Muscle of back (tissue), 11 donors: ENCODE results near the gene SLC4A7. TPM values are rescaled to one million over a fixed set of nuclear protein-coding genes. Genes with fewer than 3 reads are reported as not detected.
"Not testable (repeated sequence)": the region's sequence is repeated elsewhere in the genome, so short reads cannot be mapped to it uniquely, and the experiment has no call there.

ENCODE experiments used
- DNase-seq, 3 donors: peaks; one replicate each; pipeline versions ENCODE4 v3.0.0 to v3.0.0-alpha.2; 2013
- polyA plus RNA-seq, 10 donors: library from polyadenylated mRNA; unstranded; fragments of 120-200 nt; gene quantifications; one replicate each; pipeline ENCODE4 v1.2.1, GENCODE V29; 2013; ENCODE audit not compliant: insufficient read length in 10 of 10

SLC4A7 gene
- polyA plus RNA-seq, 10 donors: 9.8 to 19.5 (median 14.0) TPM

DNA sequence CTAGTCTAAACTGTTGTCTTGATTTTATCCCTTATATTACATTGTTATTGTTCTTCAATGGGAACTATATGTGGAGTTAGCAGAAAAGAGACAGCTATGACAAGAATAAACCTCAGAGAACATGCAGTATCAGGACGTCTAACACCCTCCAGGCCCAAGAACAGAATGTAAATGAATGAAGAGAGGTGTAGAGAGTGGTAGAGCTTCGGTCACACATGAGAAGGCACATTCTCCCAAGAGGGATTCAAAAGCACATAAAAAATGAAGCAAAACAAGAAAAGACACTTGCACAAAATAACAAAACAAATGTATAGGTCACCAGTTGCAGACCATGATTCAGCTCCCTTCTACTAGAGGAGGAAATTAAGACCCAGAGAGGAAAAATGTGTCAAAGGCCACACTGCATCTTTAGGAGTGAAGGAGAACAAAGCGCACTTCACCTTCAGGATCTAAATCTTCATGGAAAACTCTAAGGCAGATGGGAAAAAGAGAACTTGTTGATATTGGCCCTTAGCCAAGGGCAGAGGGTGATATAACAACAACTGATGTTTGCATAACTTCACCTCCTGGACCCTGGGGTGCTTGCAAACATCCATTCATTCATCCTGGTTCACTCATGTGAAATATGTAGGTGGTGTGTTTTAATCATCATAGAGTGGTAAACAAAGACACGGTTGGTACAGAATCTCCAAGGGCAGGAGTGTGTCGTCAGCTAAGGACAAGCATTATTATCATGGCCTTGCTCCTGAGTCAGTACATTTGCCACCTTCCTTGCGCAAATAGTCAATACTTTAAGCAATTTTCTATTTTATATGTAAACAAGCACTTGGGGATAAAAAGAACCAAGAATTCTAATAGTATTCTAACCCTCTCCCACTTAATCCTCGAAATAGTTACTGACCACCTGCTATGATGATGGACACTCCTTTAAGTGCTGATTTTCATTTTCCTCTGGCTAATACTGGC lies 123.8 kb downstream of the SLC4A7 start:
- DNase-seq: peak in 1 of 3 donors; percentile 18

DNA sequence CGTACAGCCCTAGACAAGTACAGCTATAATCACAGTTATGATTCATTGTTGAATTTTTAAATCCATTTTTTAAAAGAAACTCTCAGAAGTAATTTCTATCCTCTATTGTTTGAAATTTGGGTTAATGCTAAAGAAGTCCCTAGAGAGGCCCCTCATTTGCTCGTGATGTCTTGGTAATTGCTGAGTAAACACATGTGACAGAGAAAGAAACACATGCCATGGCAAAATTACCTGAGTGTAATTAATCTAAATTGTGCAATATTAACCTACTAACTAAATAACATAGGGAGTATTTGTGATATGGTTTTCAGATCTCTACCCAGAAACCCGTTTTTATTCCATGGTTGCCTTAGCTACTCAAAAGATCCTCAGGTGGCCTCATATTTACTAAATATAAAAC lies 125.8 kb downstream of the SLC4A7 start:
- DNase-seq: no peak

- peak in 2 of 3 donors; percentile 28 to 49 for DNase-seq
Measured at GRCh38 chr3:27357665-27358258, 126.4 kb downstream of the SLC4A7 start.

- DNase-seq: no peak
Measured at GRCh38 chr3:27356976-27357375, 127.2 kb downstream of the SLC4A7 start.

DNA sequence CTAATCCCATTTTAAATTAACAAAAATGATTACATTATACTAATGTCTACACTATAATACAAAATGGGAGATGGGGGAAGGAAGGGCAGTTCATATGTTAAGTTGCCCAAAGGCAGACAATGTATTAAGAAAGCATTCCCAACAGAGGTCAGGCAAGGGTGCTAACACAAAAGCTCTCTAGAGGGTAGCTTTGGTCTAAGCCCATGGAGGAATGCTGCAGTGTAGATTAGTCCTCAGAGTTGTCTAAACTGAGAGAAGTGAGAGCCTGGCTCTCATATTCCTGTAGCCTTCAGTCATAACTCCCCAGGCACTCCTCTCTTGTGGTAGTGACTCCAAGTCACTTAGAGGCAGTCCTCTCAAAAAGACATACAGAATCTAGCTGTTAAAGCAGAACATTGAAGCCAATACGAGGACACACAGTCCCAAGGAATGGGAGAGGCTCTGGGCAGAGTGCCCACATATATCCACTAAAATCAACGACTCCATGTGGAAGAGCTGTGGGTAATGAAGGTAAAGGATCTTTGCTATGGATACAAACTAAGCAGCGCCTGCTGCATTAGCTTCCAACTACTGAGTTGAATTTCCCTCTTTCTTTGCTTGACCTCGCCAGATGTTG lies 129.5 kb downstream of the SLC4A7 start:
- peak in 1 of 3 donors; percentile 8 for DNase-seq

GRCh38 chr3:27354161-27354560 lies 130.0 kb downstream of the SLC4A7 start:
- DNase-seq: no peak

DNA sequence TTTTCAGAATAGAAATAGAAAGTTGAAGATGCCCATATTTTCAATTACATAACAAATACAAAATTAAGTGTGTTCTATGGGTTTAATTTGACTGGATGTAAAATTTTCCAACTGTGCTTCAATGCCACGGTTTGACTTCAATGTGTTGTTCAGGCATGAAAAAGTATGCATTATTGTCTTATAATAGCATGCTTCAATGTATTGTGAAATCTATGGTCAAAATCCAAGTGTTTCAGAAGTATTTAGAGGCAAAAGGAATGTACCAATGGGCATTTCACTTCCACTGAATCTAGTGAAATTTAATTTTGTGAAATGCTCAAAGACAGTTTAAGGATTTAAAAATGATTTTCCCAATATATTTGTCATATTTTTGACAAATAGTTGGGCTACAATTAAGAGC lies 131.0 kb downstream of the SLC4A7 start:
- no peak for DNase-seq

GRCh38 chr3:27352047-27352446 lies 132.1 kb downstream of the SLC4A7 start:
- DNase-seq: no peak

GRCh38 chr3:27349832-27350231 lies 134.4 kb downstream of the SLC4A7 start:
- DNase-seq: no peak

GRCh38 chr3:27345959-27346865 lies 138.0 kb downstream of the SLC4A7 start:
- DNase-seq: no peak

- DNase-seq: no peak
Measured at GRCh38 chr3:27345493-27345892, 138.7 kb downstream of the SLC4A7 start.

- no peak for DNase-seq
Measured at GRCh38 chr3:27345045-27345444, 139.1 kb downstream of the SLC4A7 start.

DNA sequence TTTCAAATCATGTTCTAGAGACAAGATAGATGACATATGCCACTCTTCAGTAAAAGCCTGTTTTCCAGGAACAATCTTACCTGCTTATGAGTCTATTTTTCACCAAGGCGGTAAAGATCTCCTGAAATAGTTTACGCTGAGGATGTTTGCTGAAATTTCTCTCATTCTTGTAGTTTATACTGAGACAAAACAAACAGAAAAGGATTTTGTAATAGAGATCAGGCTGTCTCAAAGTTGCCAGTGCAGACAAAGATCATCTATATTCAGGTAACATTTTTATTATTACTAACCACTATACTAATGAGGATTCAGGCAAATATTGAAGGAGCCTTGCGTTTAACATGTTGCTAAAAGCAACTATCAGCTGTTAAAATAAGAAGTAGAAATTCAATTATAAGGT lies 140.0 kb downstream of the SLC4A7 start:
- DNase-seq: no peak

GRCh38 chr3:27342267-27342666 lies 141.9 kb downstream of the SLC4A7 start:
- no peak for DNase-seq

DNA sequence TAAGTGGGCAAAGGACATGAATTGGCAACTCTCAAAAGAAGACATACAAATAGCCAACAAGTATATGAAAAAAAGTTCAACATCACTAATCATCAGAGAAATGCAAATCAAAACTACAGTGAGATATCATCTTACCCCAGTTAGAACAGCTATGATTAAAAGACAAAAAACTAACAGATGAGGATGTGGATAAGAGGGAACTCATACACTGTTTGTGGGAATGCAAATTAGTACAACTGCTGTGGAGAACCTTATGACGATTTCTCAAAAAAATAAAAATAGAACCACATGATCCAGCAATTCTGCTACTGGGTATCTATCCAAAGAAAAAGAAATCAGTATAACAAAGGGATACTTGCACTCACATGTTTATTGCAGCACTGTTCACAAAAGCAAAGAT lies 143.7 kb downstream of the SLC4A7 start:
- DNase-seq: no peak

DNA sequence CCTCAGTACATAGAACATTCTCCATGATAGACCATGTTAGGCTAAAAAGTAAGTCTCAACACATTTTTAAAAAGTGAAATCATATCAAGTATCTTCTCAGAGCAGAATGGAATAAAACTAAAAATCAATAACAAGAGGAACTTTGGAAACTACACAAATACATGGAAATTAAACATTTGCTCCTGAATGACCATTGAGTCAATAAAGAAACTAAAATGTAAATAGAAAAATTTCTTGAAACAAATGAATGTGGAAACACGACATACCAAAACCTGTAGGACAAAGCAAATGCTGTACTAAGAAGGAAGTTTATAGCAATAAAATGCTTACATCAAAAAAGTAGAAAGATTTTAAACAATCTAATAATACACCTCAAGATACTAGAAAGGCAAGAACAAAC lies 148.6 kb downstream of the SLC4A7 start:
- DNase-seq: no peak

DNA sequence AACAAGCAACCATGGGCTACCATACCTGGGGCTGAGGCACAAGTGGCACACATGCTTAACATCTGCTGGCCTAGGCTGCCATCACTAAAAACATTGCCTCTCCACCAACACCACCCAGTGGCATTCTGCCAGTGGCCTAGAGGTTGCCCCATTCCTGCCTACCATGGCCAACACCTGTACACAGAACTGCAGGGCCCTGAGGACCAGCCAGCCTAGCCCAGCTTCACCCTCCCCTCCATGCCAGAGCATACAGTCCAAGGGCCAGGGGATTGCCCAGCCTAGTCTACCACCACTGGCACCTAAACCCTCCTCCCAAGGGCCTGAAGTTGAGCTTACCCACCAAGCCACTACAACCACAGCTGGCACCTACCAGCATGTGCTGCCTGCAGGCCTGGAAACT lies 150.3 kb downstream of the SLC4A7 start:
- no peak for DNase-seq

DNA sequence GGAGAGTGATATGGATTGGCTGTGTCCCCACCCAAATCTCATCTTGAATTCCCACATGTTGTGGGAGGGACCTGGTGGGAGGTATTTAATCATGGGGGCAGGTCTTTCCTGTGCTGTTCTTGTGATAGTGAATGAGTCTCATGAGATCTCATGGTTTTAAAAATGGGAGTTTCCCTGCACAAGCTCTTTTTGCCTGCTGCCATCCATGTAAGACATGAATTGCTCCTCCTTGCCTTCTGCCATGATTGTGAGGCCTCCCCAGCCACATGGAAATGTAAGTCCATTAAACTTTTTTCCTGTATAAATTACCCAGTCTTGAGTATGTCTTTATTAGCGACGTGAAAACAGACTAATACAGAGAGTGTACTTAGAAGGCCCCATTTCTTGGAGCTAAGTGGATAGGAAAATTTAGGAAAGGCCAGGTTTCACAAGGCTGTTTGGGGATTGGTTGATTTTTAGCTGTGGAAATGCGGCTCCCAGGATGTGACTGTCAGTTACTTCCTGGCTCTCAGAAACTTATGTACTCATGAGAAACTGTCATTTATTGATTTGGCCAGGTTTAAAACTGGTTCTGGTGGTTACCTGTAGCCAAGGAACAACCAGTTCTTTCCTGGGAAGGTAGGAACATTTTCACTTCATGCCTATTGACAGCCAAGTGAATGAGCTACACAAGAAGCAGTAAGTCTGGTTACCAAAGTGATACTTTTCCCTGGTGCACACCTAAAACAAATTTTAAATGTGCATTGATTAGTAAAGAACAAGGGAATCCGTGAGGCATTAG lies 155.0 kb downstream of the SLC4A7 start:
- not testable (repeated sequence) for DNase-seq

GRCh38 chr3:27326629-27327545 lies 157.3 kb downstream of the SLC4A7 start:
- DNase-seq: peak; percentile 68 to 87 (median 76)

- DNase-seq: no peak
Measured at GRCh38 chr3:27326202-27326601, 158.0 kb downstream of the SLC4A7 start.
